HG03442 (cell line): ENCODE measurements around the gene FBXL20.
A peak's percentile ranks its signal among the peaks of the same experiment; 100 is the strongest.
"Not testable (repeated sequence)": the region's sequence is repeated elsewhere in the genome, so short reads cannot be mapped to it uniquely, and the experiment has no call there.

ENCODE experiments used
- ATAC-seq: cut with Tn5 transposase; IDR thresholded peaks from one replicate; pipeline ENCODE4 v1.9.1; 2021; ENCODE audit warnings: mild to moderate bottlenecking, moderate library complexity; ENCODE audit not compliant: unreplicated experiment

The FBXL20 gene, protein sequence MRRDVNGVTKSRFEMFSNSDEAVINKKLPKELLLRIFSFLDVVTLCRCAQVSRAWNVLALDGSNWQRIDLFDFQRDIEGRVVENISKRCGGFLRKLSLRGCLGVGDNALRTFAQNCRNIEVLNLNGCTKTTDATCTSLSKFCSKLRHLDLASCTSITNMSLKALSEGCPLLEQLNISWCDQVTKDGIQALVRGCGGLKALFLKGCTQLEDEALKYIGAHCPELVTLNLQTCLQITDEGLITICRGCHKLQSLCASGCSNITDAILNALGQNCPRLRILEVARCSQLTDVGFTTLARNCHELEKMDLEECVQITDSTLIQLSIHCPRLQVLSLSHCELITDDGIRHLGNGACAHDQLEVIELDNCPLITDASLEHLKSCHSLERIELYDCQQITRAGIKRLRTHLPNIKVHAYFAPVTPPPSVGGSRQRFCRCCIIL

DNA sequence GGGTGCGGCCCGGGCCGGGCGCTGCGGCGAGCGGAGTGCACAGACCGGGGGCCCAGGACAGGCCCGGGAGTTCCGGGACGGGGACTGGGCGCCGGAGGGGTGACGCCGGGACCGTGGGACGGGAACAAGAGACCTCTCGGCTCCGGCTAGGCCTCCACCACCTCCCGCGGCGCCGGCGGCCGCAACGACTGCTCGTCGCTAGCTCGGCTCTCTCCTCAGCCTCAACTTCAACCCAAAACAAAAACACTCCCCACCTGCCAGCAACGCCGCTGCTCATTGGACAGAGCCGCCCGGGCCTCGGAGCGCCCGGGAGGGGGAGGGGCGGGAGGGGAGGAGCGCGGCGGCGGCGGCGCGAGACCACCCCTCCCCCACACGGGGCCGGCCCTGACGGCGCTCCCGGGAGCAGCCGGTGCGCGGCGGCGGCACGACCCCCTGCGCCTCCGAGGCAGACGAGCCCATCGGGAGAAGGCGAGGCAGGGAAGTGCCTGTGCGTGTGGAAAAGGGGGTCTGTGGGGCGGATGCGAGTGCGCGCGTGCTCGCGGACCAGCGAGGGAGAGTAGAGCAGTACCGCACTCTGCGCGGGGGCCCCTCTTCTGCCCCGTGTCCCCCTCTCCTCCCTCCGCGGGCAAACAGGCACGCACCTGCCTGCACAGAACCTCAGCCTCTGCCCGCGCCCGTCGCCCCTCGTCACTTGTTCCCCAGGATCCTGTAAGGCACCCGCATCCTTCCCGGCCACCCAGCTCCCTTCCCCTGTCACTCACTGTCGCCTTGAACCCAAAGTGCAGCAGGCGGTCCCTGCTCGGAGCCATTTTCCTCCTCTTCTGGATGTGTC, at the start of gene FBXL20:
FBXL20 (minus strand) TSS at position 215 of the 832 bp plus-strand sequence. CDS start 224 bp downstream, outside the sequence.
- peak; percentile 70 for ATAC-seq

DNA sequence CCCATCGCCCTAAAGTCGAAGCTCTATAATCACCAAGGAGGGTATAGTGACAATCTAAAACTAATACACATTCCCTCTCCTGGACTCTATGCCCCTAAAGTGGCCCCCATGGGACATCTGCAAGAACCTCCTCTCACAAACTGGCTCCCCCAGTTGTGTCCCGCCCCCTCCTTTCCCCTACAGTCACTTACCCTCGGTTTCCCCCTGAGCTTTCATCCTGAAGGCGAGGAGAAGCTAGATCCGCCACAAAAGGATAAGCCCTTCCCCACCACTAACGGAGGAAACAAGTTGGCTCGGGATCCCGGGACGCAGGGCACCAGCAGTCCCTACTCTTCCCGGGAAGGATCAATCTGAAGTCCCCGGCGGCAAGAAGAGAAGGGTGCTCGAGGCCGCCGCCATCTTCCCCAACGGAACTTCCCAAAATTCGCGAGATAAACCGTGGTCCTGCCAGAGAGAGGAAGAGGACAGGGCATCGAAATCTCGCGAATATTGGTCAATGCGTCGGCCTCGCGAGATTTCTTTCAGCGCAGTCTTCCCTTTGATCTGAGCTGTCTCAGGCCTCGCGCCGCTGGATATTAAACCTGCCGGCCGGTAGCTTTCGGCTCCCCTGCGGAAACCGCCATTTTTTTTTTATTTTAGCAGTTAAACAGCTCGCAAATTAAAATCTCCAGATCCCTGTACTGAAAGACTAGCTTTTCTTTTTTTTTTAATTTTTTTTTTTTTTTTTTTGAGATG, 49.6 kb upstream of the FBXL20 start, which contains the start of gene MED1:
MED1 (minus strand) TSS at position 417 of the 735 bp plus-strand sequence; CDS start at position 216, 201 bp downstream.
- ATAC-seq, result peak; percentile 84

DNA sequence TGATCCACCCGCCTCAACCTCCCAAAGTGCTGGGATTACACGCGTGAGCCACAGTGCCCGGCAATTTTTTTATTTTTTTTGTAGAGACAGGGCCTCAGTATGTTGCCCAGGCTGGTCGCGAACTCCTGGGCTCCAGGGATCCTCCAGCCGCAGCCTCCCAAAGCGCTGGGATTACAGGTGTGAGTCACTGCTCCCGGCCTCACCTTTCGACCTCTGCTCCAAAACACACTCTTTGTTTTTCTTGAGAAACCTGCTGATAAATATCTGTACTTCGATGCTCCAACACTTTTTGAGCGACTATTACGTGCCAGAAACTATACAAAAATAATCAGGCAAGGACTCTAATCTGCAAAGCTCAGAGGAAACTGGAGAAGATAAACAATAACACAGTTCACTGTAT, 48.6 kb upstream of the FBXL20 start:
- no peak for ATAC-seq

DNA sequence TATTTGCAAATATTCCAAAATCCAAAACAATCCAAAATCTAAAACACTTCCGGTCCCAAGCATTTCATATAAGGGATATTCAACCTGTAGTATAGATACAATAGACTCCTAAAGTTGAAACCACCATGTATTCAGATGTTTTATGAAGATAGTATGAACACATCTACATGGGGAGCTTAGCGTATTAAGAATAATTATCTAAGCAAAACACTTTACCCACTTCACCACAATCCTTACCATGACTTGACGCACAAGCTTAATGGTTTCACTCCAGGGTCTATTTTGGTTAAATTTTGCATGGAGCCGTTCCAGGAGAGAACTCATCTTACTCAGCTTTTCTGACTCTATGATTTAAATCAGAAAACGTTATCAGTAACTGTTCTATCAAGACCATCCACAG, 46.1 kb upstream of the FBXL20 start:
- no peak for ATAC-seq

DNA sequence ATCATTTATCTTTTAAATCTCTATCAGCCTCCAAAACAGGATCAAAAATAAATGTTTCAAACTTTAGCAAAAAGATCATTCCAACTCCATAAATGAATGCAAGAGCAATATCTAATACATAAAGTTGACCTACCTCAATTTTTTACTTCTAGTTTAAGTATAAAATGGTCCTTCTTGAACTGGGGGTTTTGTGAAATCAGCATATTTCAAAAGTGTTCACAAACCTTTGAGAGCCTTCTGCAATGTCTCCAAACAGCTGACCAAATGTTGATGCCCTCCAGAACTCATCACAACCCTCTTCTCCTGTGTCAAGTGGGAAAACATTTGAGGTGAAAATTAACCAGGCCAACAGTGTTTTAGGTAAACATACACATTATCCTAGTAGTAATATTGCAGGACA, 41.9 kb upstream of the FBXL20 start:
- no peak for ATAC-seq

DNA sequence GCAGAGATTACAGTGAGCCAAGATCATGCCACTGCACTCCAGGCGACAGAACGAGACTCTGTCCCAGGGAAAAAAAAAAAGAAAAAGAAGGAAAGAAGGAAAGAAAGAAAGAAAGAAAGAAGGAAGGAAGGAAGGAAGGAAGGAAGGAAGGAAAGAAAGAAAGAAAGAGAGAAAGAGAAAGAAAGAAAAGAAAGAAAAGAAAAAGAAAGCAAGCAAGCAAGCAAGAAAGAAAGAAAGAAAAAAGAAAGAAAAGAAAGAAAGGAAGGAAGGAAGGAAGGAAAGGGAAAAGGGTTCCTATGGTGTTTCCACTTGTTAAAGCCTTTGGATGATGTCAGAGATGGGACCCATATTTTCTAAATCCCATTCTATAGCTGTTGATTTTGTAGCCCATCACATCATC, 38.4 kb upstream of the FBXL20 start:
- ATAC-seq, result not testable (repeated sequence)

DNA sequence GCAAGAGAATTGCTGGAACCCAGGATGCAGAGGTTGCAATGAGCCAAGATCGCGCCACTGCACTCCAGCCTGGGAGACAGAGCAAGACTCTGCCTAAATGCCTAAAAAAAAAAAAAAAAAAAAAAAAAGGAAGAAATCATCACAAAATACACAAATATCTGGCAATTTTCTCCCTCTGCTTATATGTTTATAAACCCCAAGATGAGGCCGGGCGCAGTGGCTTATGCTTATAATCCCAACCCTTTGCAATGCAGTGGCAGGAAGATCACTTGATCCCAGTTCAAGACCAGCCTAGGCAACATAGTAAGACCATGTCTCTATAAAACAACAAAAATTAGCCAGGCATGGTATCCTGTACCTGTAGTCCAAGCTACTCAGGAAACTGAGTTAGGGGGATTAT, 28.2 kb upstream of the FBXL20 start:
- no peak for ATAC-seq

DNA sequence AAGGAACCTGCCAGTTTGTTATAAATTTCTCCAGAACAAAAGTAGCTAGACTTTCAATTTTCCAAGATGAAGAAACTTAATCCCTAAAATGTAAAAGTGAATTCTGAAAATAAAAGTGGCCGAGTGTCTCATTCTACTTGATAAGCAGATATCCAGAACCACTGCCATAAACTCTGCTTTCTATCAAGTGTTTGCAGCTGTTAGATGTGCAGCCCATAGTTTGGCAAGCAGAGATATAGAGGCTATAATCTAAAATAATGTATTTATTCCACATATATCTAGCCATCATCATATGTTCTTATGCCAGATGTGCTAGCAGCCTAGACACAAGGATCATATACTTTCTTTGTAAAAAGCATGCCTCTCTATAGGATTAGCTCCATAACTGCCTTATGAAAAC, 14.7 kb upstream of the FBXL20 start:
- no peak for ATAC-seq

DNA sequence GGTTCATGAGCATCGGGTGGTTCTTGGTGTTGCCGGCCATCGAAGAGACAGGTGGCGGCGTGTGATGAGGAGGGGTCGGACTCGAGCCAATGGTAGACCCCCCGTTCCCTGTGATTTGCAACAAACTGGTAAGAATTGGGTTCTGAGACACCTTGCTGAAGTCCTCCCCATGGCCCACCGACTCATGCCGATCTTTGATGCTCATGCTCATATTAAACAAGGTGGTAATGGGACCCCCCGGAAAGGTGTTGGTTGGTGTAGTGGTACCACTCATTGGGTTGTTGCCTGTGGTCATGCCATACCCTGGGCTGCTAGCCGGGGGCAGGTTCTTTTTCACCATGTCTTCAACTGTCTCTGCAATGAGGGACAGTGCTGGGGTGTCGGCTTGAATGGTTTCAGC, 8.9 kb upstream of the FBXL20 start:
- no peak for ATAC-seq

DNA sequence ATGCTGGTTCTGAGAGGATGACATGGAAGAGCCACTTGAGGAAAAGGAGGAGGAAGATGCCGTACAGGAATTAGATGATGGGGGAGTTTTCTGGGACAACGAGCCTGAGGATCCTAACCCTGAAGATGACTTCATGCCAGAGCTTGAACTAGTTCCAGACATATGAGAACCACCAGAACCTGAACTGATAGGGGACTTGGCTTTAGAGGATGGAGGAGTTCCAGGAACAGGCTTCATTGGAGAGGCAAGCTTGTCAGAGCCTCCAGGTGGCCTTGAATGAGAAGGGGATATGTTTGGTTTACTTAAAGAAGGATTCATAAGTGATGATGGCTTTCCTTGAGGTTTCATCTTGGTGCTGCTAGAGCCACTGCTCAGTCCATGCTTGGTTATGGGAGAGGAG, 6.9 kb upstream of the FBXL20 start:
- no peak for ATAC-seq

DNA sequence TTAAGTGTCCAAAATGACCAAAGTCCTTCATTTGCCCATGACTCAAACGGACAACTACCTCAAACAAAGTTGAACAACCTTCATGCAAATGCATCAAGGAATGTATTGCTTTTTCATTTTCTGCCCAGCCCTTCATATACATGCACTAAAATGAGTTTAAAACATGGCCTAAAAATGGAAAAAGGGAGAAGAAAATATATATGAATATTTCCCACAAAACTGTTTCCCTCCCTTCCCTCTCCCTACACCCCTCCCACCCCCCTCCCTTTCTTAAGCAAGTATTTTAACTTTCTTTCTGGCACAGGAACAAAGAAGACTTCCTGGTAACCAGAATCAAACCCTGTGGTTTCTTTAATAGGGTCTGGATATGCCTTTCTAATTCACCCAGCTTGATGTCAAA, 5.5 kb upstream of the FBXL20 start:
- ATAC-seq, result no peak

DNA sequence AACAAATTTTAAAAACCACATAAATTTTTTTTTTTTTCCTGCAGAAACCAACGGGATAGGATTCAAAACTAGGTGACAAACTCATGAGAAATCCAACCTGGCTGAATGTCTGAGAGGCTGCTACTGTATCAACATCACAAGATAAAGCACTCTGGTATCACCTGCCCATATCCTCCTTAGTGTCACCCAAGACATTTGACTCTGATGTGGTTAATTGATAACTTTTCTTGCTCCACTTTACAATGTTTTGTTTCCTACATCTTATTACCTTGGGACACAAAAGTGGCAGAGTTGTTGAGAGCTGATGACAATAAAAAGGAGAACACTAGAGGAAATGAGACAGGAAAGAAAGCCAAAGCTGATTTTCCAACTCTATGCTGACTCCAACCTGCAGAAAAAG, 4.0 kb upstream of the FBXL20 start:
- ATAC-seq, result no peak

DNA sequence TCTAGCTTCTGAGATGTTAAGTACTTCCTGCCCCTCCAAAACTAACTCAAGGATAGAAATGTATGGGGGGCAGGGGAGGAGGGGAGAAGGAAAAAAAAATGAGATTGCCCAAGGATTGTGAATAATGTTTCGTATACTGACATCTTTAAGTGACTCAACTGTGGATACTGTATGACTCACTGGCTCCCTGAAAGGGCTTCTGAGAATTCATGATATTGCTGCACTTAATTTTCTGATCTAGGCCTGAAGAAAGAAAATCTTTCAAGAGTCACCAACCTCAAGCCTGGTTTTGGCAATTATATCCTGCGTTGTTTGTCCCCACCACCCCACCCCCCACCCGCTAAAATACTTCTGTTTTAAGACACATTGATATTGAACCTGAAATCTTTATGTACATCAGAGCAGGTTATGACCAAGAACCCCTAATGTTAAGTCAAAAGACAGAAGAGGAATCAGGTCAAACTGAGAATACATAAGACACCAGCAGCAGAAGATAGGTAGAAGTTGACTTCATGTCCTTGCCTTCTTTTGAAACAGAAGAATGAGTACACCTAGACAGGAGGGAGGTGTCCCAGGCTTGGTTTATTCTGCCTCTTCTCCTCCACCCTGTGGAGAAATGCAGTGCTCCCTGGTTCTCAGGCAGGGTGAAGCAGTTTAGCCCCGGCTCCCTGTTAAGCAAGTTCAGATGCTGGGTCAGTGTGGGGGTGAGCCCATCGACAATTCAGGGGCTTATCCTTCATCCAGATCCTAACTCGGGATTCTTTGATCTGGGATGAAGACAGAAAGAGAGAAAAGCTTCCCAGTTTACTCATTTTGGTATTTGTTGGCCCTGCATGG, 3.3 kb upstream of the FBXL20 start:
- no peak for ATAC-seq

DNA sequence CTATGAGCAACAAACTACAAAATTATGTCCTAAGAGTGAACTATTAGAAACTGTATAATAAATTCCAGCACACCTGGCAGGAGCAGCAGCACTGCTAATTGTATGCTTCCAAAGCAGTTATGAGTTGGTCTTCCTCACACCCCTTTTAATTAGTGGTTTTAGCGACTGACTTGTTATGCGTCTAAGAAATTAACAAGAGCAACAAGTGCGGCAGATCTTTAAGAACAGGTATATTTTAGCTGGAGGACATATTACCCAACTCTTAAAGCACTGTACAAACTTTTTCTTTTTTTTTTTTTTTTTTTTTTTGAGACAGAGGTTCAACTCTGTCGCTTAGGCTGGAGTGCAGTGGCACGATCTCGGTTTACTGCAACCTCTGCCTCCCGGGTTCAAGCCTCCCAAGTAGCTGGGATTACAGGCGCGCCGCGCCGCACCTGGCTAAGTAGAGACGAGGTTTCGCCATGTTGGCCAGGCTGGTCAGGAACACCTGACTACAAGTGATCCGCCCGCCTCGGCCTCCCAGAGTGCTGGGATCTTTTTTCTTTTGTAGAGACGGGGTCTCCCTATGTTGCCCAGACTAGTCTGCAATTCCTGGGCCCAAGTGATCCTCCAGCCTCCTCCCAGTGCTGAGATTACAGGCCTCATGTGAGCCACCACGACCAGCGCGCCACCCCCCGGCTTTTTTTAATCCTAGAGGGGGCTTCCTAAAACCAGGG, 1.6 kb upstream of the FBXL20 start:
- no peak for ATAC-seq

DNA sequence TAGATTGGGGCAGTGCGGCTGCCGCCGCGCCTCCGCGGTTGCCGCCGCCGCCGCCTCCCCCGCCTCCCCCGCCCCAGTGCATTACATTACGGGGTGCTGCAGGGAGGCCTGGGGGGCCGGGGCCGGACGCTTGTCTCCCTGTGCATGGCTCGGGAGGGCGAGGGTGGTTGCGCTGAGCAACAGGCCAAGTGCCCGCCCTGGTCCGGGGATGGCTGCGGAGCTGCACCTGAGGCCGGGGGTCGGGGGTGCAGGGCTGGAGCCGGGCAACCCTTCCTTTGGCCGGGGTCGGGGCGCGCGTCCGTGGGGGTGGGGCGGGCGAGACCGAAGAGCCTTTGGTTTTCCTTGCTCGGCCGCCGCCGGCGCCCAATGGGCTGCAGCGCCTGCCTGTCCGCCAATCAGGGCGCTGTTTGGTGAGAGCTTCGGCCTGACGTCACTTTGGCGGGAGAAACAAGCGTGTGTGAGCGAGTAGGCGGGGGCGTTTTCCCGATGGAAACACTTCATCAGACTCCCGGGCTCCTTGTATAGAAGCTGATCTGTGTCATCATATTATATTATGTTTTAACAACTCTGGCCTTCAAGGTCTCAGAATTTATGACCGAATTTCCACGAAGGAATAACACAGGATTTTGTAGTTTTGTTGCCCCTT, 941 bp upstream of the FBXL20 start:
- peak; percentile 44 for ATAC-seq

DNA sequence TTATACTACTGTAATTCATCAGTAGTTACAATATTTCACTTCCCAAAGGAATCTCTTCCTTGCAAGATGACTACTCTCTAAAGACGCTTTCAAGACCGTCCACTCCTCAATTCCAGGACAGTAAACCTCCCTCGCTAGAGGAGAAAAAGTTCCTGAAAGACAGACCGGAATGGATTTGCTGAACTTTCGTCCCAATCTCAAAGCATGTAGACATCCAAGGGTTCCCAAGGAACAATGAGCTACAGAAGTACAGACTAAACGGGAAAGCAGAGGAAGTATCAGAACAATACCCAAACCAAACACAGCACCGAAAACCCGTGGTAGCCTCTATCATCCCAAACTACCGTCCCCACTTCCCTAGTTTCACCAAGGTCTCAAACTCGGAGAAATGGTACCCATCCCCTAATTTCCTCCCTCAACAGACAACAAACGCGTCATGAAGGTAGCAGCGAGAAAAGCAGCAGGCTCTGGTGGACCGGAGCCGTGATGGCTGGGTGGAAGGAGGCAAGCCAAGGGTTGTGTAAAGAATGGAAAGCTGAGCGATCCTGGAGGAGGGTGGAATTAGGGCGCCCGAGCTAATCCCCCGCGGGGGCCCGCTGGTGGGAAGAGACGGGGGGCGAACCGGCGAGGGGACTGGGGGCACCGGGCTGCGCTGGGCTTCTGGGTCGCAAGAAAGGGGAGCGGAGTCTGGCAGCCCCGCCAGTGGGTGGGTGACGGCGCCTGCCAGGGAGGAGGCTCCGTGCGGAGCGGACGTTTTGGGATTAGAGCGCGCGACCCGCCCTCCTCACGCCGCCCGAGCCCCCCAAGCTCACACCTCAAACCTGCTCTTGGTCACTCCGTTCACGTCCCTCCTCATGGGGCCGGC, 647 bp downstream of the FBXL20 start:
- ATAC-seq, result peak; percentile 15

DNA sequence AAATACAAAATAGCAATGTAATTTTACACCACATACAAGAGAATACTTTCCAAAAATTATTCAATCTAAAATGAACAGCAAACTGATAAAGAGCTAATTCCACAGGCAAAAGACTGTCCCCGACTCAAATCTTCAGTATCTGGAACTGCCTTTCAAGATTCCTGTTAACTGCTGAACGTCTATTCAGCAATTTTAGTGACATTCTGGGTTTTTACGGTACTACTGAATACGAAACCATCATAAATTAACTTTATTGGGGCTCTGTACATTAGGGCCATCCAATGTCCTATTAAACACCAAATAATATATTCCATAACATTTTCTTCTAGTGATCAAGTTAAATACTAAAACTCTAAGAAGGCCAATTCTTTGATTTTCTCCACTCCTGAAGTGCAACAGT, 1.6 kb downstream of the FBXL20 start:
- ATAC-seq, result no peak

DNA sequence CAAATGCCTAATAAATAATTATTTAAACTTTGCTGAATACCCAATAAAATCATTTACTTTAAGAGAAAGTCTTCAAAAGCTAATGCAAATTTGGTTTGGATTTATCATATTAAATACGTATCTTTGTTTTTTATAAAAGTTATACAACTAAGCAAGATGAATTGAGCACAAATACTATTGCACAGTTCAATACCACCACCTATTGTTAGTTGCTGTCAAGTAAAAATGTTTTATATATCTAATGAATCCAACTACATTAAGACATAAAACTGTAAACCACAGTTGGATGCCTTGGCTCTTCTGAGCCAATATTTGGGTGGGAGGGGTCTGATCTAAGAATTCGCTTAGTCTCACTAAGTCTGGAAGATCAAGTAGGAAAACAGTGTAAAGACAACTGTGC, 7.7 kb downstream of the FBXL20 start:
- ATAC-seq, result no peak
